ENCODE measurements around the gene TTLL10.

TTLL10 gene

DNA sequence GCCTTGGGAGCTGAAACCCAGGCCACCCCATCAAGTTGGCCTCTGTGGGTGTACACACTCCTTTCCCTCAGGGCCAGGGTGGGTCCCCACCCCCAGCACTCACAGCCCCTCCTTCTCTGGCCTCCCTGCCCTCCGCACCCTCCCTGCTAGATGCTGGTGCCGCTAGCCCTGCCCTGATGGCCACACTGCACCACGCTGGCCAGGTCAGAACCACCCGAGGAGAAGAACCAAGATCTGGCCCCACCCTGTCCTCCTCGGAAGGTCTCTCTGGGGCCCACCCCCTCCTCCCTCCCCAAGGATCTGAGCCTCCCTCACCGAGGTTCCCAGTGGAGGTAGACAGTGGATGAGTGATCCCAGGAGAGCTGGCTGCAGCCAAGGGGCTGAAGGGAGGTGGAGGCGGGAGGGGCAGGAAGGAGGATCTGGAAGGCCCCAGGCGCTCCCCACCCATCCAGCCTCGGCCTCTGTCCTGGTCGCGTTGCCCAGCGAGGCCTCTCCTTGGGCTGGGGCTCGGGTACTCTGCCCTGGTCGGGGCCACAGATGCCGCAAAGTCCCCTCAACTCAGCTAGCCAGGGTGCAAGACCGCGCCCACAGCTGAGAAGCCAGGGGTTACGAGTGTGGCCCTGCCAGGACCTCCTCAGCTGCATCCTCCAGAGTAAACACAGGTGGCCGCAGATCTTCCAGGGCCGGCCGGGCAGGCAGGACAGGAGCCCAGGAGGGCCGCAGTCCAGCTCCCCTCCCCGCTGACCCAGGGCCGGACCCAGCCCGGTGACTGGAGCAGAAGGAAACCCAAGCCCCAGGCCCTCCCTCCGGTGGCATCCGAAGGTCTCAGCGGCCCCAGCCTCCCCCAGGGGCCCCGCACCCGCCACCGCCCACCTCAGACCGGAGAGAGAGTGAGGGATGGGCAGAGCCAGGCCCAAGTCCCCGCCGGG lies 63.5 kb downstream of the TTLL10 start:
- TF ChIP-seq, protein P1, sequence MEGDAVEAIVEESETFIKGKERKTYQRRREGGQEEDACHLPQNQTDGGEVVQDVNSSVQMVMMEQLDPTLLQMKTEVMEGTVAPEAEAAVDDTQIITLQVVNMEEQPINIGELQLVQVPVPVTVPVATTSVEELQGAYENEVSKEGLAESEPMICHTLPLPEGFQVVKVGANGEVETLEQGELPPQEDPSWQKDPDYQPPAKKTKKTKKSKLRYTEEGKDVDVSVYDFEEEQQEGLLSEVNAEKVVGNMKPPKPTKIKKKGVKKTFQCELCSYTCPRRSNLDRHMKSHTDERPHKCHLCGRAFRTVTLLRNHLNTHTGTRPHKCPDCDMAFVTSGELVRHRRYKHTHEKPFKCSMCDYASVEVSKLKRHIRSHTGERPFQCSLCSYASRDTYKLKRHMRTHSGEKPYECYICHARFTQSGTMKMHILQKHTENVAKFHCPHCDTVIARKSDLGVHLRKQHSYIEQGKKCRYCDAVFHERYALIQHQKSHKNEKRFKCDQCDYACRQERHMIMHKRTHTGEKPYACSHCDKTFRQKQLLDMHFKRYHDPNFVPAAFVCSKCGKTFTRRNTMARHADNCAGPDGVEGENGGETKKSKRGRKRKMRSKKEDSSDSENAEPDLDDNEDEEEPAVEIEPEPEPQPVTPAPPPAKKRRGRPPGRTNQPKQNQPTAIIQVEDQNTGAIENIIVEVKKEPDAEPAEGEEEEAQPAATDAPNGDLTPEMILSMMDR (IDR thresholded peaks at IDR 0.05): no peak
- H3K27ac ChIP-seq: no peak overlapping the region
- H3K4me3 ChIP-seq: no peak overlapping the region
- DNase-seq (ENCODE audit: low spot score): no peak

DNA sequence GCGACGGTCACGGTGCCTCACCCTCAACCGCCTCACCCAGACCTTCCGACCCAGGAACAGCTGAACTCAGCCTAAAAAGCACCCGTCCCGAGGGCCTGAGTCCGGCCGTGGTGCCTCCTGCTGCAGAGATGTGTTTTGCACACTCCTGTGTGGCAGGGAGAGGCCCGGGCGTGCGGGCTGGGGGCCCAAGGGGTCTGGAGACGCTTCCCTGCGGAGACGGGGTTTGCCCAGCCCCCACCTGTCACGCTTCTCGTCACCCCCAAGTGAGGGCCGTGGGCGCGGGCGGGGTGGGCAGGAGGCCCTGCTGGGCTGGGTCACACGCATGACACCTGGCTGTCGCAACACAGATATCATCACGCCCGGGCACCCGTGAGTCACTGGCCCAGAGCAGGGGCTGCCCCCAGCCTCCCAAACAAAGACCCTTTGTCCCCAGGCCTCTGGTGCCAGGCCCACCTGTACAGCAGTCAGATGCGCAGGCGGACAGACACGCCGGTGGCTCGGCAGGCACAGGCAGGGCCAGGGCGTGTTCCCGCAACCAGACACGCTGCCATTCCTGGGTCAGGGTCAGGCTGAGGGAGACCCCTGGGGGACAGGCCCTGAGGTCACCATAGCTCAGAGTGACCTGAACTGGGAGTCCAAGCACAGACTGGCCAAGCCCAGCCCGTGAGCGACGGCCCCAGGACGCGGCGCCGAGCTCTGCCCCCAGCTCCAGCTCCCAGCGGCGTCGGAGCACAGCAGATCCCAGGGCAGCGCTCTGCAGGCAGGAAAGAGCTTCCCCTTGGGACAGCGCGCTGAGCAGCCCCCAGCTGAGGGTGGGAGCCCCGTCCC lies 64.4 kb downstream of the TTLL10 start:
- no peak overlapping the region for H3K27ac ChIP-seq
- no peak overlapping the region for H3K4me3 ChIP-seq
- no peak for DNase-seq (ENCODE audit: low spot score)
- TF ChIP-seq, protein P1 (IDR thresholded peaks at IDR 0.05): no peak

DNA sequence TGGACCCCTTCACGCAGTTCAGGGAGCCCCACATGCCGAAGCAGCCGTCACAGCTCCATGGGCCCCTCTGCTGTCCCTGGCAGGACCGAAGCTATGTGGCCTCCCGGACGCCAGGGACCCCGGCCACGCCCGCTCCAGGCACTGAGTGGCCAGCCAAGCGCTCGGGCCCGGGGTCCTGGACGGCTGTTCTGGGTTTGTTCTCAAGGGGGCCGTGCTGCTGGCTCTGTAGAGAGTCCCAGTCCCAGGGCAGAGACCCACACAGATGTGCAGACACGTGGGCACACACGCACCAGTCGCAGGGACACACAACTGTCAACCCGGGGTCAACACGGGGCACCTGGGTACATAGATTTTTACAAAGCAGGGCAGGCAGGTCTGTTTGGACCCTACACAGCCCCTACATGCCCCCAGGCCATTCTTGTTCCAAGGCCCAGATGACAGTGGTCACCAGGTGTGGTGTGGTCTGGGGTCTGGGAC lies 65.1 kb downstream of the TTLL10 start:
- no peak for DNase-seq (ENCODE audit: low spot score)
- H3K27ac ChIP-seq: no peak overlapping the region
- no peak overlapping the region for H3K4me3 ChIP-seq
- TF ChIP-seq, protein P1 (IDR thresholded peaks at IDR 0.05): no peak

DNA sequence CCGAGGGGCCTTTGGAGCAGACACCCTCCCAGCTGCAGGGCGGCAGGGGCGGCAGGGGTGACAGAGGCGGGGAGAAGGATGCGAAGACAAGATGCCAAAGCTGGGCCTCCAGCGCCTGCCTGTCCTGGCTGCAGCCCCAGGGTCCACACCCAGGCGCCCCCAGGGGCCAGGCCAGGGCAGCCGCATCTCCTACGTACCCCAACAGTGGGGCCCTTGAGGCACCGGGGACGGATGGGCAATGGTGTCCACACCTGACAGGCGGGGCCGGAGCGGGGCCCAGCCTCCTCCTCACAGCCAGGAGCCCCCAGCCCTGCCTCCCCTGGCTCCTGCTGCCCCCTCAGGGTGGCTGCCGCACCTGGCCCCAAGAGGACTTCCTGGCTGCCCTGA lies 65.5 kb downstream of the TTLL10 start:
- TF ChIP-seq, protein P1 (IDR thresholded peaks at IDR 0.05): no peak
- DNase-seq (ENCODE audit: low spot score): no peak
- H3K27ac ChIP-seq: no peak overlapping the region
- no peak overlapping the region for H3K4me3 ChIP-seq

DNA sequence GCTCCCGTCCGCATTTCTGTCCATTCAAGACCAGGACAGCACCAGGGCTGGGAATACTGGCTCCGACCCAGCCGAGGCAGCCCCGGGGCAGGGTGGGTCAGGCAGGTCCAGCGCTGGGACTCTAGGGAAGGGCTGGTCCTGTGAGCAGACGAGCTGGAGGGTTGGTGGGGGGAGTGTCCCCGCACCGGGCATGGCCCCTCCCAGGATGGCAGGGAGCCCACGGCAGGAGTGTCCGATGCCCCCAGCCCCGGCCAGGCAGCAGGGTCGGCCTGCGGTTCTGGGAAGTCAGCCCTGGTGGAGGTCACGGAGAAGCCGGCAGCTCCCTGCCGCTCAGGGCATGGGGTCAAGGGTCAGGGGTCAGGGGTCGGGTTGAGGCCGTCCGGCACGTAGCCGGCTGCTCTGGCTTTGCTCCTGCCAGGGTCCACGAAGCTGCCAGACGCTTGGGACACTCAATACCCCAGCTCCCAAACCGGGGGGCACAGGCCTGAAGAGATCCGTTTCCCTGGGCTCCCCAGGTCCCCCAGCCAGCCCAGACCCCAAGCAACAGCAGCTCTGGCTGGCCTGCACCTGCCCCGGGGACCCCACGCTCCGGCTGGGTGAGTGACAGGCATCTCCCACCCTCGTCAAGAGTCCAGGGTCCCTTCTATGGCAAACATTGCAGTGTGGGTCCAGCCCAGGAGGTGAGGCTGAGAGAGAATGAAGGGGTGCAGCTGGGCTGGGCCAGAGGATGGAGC lies 66.1 kb downstream of the TTLL10 start:
- TF ChIP-seq, protein P1 (IDR thresholded peaks at IDR 0.05): no peak
- Histone ChIP-seq H3K27ac (no peak overlapping the region), H3K4me3 (no peak overlapping the region)
- no peak for DNase-seq (ENCODE audit: low spot score)

DNA sequence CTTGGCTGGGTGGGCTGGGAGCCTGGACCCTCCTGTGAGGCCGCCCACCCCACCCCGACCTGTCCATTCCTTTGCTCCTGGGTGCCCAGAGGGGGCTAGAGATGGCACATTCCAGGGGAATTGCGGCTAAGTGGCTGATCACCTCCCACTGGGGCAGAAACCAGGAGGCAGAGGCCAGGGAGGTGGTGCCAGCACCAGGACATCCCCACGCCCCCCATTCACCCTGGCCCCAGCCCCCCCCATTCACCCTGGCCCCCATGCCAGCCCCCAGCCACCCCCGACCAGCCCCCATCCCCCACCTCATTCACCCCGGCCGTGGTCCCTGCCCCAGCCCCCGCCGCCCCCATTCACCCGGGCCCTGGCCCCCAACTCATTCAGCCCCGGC lies 66.7 kb downstream of the TTLL10 start:
- TF ChIP-seq, protein P1 (IDR thresholded peaks at IDR 0.05): no peak
- no peak for DNase-seq (ENCODE audit: low spot score)
- no peak overlapping the region for H3K4me3 ChIP-seq
- H3K27ac ChIP-seq: no peak overlapping the region
